ENCODE results near the gene CNKSR2.

DNA sequence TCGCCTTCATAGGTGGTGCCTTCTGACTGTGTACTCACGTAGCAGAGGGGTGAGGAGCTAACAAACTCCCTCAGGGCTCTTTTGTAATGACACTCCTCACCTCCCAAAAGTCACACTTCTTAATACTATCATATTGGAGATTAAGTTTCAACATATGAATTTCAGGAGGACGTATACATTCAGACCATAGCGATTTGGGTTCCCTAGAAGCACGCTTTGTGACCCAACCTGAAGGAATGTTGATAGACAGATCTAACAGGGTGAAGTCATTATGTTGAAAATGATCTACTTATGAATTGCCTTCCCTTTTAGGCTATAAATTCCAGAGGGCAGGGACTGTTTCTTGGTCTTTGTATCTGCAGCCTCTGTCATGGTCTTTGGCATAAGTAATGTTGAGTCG lies 287.1 kb downstream of the CNKSR2 start:
- TF ChIP-seq, protein P1, sequence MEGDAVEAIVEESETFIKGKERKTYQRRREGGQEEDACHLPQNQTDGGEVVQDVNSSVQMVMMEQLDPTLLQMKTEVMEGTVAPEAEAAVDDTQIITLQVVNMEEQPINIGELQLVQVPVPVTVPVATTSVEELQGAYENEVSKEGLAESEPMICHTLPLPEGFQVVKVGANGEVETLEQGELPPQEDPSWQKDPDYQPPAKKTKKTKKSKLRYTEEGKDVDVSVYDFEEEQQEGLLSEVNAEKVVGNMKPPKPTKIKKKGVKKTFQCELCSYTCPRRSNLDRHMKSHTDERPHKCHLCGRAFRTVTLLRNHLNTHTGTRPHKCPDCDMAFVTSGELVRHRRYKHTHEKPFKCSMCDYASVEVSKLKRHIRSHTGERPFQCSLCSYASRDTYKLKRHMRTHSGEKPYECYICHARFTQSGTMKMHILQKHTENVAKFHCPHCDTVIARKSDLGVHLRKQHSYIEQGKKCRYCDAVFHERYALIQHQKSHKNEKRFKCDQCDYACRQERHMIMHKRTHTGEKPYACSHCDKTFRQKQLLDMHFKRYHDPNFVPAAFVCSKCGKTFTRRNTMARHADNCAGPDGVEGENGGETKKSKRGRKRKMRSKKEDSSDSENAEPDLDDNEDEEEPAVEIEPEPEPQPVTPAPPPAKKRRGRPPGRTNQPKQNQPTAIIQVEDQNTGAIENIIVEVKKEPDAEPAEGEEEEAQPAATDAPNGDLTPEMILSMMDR (IDR thresholded peaks at IDR 0.05) = no peak
- TF ChIP-seq POLR2A (IDR thresholded peaks at IDR 0.05) = no peak

All from lower leg skin (tissue), 3 donors.